Measurements from ENCODE around the gene LPCAT1. TPM values are rescaled to one million over a fixed set of nuclear protein-coding genes. Genes with fewer than 3 reads are reported as not detected.

Gene LPCAT1
- total and polyA plus RNA-seq, 2 of the 4 experiments (the other 2 are of a cell fraction) = 17.7 to 33.6 TPM

GRCh38 chr5:1536322-1536845 is 12.6 kb upstream of the LPCAT1 start:
- Histone ChIP-seq H3K4ac (ENCODE audit: low read depth, low read length) (no peak overlapping the region), H3K79me1 (ENCODE audit: low read depth in 1 of 2, low read length in 2 of 2) (no peaks in the 10 kb centered on the region), H3K56ac (ENCODE audit: extremely low read depth, insufficient read depth, low read length) (no peak overlapping the region), H2BK120ac (ENCODE audit: low read depth, low read length) (no peak overlapping the region), H3K4me1 (ENCODE audit: control insufficient read depth, insufficient read depth, low read length) (no peaks in the 10 kb centered on the region), H4K8ac (ENCODE audit: low read depth in 2 of 2, low read length in 2 of 2) (no peak overlapping the region), H3K18ac (ENCODE audit: low read depth, low read length) (no peak overlapping the region), H2AK9ac (replicated peaks; ENCODE audit: low read depth, low read length, poor library complexity) (no peak overlapping the region), H4K5ac (ENCODE audit: low read depth, low read length) (no peak overlapping the region), H3K9me1 (ENCODE audit: insufficient read depth, low read length) (no peaks in the 10 kb centered on the region), H2BK5ac (ENCODE audit: low read depth, low read length, poor library complexity, severe bottlenecking) (no peak overlapping the region), H3K4me2 (ENCODE audit: low read depth, low read length) (peak overlapping the region; percentile 44), H3K9ac (ENCODE audit: low read depth, low read length) (no peak overlapping the region), H4K20me1 (ENCODE audit: insufficient read depth, low read length) (no peaks in the 10 kb centered on the region), H3K4me3 (ENCODE audit: insufficient read depth, low read depth, low read length) (no peak overlapping the region), H3K27me3 (ENCODE audit: control insufficient read depth, insufficient read depth, low read length) (peaks cover 19% of the 10 kb centered on the region), H3K27ac (ENCODE audit: insufficient read depth, low read length) (no peak overlapping the region), H2AK5ac (ENCODE audit: low read depth, low read length) (no peak overlapping the region), H3K23ac (ENCODE audit: low read depth, low read length) (no peak overlapping the region), H4K91ac (ENCODE audit: insufficient read depth, low read depth, low read length) (no peak overlapping the region), H2BK20ac (ENCODE audit: low read depth, low read length) (no peak overlapping the region), H3K9me3 (ENCODE audit: control insufficient read depth, insufficient read depth, low read length) (no peaks in the 10 kb centered on the region), H3K14ac (replicated peaks; ENCODE audit: low read depth, low read length) (no peak overlapping the region), H3K36me3 (ENCODE audit: control insufficient read depth, insufficient read depth, low read length) (no peaks in the 10 kb centered on the region), H2AFZ (replicated peaks; ENCODE audit: low read length, poor library complexity) (peak overlapping the region; percentile 21), H2BK15ac (ENCODE audit: low read depth, low read length) (no peak overlapping the region)
- TF ChIP-seq BHLHE40 (IDR thresholded peaks at IDR 0.05; ENCODE audit: low read depth, low read length) = peak; percentile 28
- TF ChIP-seq, protein P1, sequence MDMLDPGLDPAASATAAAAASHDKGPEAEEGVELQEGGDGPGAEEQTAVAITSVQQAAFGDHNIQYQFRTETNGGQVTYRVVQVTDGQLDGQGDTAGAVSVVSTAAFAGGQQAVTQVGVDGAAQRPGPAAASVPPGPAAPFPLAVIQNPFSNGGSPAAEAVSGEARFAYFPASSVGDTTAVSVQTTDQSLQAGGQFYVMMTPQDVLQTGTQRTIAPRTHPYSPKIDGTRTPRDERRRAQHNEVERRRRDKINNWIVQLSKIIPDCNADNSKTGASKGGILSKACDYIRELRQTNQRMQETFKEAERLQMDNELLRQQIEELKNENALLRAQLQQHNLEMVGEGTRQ (IDR thresholded peaks at IDR 0.05; ENCODE audit: low read depth, low read length) = no peak
- TF ChIP-seq MXI1 (IDR thresholded peaks at IDR 0.05; ENCODE audit: borderline replicate concordance, low read depth, low read length) = no peak
- no peak for TF ChIP-seq MAFK (IDR thresholded peaks at IDR 0.05; ENCODE audit: low read depth, low read length)
- in situ Hi-C loops (cut with MboI; ENCODE audit: low sequenced_read_pairs) (no loop called here), intact Hi-C loops (cut with micrococcal nuclease) (no loop called here), dilution Hi-C loops (cut with HindIII; ENCODE audit: low sequenced_read_pairs, unreplicated experiment) (no loop called here)
- ChIA-PET POLR2A (ENCODE audit: unreplicated experiment) (no interaction called here), CTCF (interaction anchor here (1.1 kb wide), 1 partner anchor 15 kb away, joined by 3 read pairs; no protein-coding TSS in a partner anchor)
- DNase-seq = peak; percentile 20
- ATAC-seq (ENCODE audit: low read depth) = peak; percentile 48
- no CpG with 5 or more reads among the region's 8 CpGs for WGBS, 2 experiments (ENCODE audit: extremely low coverage in 2 of 2, insufficient read length in 1 of 2)
- BruUV-seq (replicated peaks) = no TSS peak

All from IMR-90 (cell line).